Breast epithelium (tissue), 4 donors: ENCODE measurements around the gene DCST1. TPM values are rescaled to one million over a fixed set of nuclear protein-coding genes. Genes with fewer than 3 reads are reported as not detected.

Experiments
- DNase-seq, 2 donors: peaks; one replicate each; pipeline ENCODE4 v3.0.0-alpha.2; 2019; ENCODE audit warnings: low spot score in 2 of 2
- H3K27ac ChIP-seq, 2 donors: fragments of 200-600 bp; sonication (generic) in 1 of 2; one replicate each; pipeline ENCODE4 v1.5.1; 2016 to 2019; ENCODE audit warnings: mild to moderate bottlenecking in 1 of 2
- H3K27me3 ChIP-seq, 2 donors: fragments of 200-600 bp; sonication (generic) in 1 of 2; one replicate each; pipeline versions ENCODE4 v1.5.1 to v1.6.0; 2017 to 2019; ENCODE audit warnings: control low read depth in 1 of 2, mild to moderate bottlenecking in 1 of 2
- H3K36me3 ChIP-seq: fragments of 200-600 bp; one replicate; pipeline ENCODE4 v1.5.1; 2019
- H3K4me1 ChIP-seq, 2 donors: fragments of 200-600 bp; sonication (generic); one replicate each; pipeline ENCODE4 v1.5.1; 2016 to 2019; ENCODE audit warnings: control low read depth in 1 of 2
- H3K4me3 ChIP-seq, 3 donors: fragments of 200-600 bp; sonication (generic); 1 replicate in 2 of 3; 2 replicates in 1 of 3; pipeline ENCODE4 v1.5.1; 2016 to 2019; ENCODE audit warnings: mild to moderate bottlenecking in 3 of 3, moderate library complexity in 2 of 3
- H3K9me3 ChIP-seq, 2 donors: fragments of 200-600 bp; sonication (generic) in 1 of 2; one replicate each; pipeline ENCODE4 v1.5.1; 2016 to 2019; ENCODE audit warnings: control low read depth in 1 of 2
- POLR2A ChIP-seq: fragments of 450-650 bp; IDR thresholded peaks from one replicate; pipeline ENCODE4 v1.6.1; 2016; ENCODE audit warnings: antibody characterized with exemption, mild to moderate bottlenecking, moderate library complexity
- POLR2AphosphoS5 ChIP-seq, 3 donors: sonication (generic); formaldehyde crosslinking; IDR thresholded peaks; one replicate each; pipeline ENCODE4 v1.6.1; 2017; ENCODE audit warnings: antibody characterized with exemption in 3 of 3
- intact Hi-C: fragments of 100-400 bp; cut with DNase I; formaldehyde crosslinking; loops from one replicate; pipeline ENCODE4 v1.15.1; 2023; ENCODE audit warnings: low total_unique reads
- total RNA-seq, 3 donors: library from RNA; depleted of rRNA; stranded (reverse); fragments of >200 nt; gene quantifications; one replicate each; pipeline ENCODE4 v1.1.0, GENCODE V29; 2016
- TF ChIP-seq, protein P1 (sequence below), 3 donors: fragments of 450-650 bp; IDR thresholded peaks; one replicate each; pipeline ENCODE4 v1.5.1; 2016 to 2017; ENCODE audit warnings: antibody characterized with exemption in 3 of 3, mild to moderate bottlenecking in 3 of 3, moderate library complexity in 3 of 3

DCST1 gene
- total RNA-seq, 3 donors from 2014 or later = 0.16 to 0.66 (median 0.44) TPM

GRCh38 chr1:155019377-155020245 is 14.0 kb upstream of the DCST1 start:
- TF ChIP-seq, protein P1, sequence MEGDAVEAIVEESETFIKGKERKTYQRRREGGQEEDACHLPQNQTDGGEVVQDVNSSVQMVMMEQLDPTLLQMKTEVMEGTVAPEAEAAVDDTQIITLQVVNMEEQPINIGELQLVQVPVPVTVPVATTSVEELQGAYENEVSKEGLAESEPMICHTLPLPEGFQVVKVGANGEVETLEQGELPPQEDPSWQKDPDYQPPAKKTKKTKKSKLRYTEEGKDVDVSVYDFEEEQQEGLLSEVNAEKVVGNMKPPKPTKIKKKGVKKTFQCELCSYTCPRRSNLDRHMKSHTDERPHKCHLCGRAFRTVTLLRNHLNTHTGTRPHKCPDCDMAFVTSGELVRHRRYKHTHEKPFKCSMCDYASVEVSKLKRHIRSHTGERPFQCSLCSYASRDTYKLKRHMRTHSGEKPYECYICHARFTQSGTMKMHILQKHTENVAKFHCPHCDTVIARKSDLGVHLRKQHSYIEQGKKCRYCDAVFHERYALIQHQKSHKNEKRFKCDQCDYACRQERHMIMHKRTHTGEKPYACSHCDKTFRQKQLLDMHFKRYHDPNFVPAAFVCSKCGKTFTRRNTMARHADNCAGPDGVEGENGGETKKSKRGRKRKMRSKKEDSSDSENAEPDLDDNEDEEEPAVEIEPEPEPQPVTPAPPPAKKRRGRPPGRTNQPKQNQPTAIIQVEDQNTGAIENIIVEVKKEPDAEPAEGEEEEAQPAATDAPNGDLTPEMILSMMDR (IDR thresholded peaks at IDR 0.05) = no peak
- no peak for TF ChIP-seq POLR2AphosphoS5 (IDR thresholded peaks at IDR 0.05)
- no peak for TF ChIP-seq POLR2A
- Histone ChIP-seq H3K9me3 (no peaks in the 10 kb centered on the region), H3K27me3 (no peaks in the 10 kb centered on the region), H3K36me3 (no peaks in the 10 kb centered on the region), H3K4me1 (peaks cover 3 to 9% of the 10 kb centered on the region in 2 donors), H3K4me3 (no peak overlapping the region), H3K27ac (peak overlapping the region; percentile 1 to 92)
- DNase-seq = no peak
- intact Hi-C loops = loop anchor here (5.0 kb wide), 1 partner anchor 33 kb away; the partner anchor contains the start of gene ADAM15

DNA sequence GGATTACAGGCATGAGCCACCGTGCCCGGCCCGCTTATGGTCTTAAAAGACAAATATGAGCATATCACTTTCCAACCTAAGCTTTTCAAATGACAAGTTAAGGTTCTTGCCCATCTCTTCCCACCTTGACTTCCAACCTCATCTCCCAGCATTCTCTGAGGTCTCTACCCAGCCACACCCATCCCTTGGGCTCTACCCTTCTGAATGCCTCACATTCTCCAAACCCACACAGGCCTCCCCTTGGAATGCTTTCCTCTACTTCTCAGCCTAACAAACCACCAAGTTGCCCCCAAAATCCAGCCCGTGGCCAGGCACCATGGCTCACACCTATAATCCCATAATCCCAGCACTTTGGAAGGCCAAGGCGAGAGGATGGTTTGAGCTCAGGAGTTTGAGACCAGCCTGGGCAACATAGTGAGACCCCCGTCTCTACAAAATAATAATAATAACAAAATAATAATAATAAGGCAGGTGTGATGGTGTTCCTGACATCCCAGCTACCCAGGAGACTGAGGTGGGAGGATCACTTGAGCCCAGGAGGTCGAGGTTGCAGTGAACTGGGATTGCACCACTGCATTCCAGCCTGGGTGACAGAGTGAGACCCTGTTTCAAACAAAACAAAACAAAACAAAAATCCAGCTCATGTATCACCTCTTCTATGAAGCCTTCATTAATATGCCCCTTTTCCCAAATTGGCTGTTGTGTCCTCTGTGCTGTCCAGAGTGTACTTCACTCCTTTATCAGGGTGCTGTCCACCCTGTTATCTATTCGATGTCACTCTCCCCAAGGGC is 11.3 kb upstream of the DCST1 start:
- H3K27me3 ChIP-seq = no peaks in the 10 kb centered on the region
- H3K36me3 ChIP-seq = no peaks in the 10 kb centered on the region
- peaks cover 3 to 9% of the 10 kb centered on the region in 2 donors for H3K4me1 ChIP-seq
- no peaks in the 10 kb centered on the region for H3K9me3 ChIP-seq
- intact Hi-C loops = no loop called here
- H3K27ac ChIP-seq = no peak overlapping the region
- H3K4me3 ChIP-seq = no peak overlapping the region
- DNase-seq = no peak
- TF ChIP-seq POLR2AphosphoS5 (IDR thresholded peaks at IDR 0.05) = no peak
- no peak for TF ChIP-seq POLR2A
- TF ChIP-seq, protein P1 (IDR thresholded peaks at IDR 0.05) = no peak

GRCh38 chr1:155022927-155023236 is 10.7 kb upstream of the DCST1 start:
- no peaks in the 10 kb centered on the region for H3K36me3 ChIP-seq
- H3K9me3 ChIP-seq = no peaks in the 10 kb centered on the region
- H3K4me1 ChIP-seq = peaks cover 3 to 4% of the 10 kb centered on the region in 2 donors
- DNase-seq = no peak
- no peaks in the 10 kb centered on the region for H3K27me3 ChIP-seq
- intact Hi-C loops = no loop called here
- no peak overlapping the region for H3K27ac ChIP-seq
- no peak overlapping the region for H3K4me3 ChIP-seq
- no peak for TF ChIP-seq POLR2AphosphoS5 (IDR thresholded peaks at IDR 0.05)
- TF ChIP-seq POLR2A = no peak
- TF ChIP-seq, protein P1 (IDR thresholded peaks at IDR 0.05) = no peak

- H3K27ac ChIP-seq = no peak overlapping the region
- H3K4me3 ChIP-seq = no peak overlapping the region
- H3K9me3 ChIP-seq = no peaks in the 10 kb centered on the region
- DNase-seq = no peak
- no peaks in the 10 kb centered on the region for H3K36me3 ChIP-seq
- TF ChIP-seq, protein P1 (IDR thresholded peaks at IDR 0.05) = no peak
- TF ChIP-seq POLR2AphosphoS5 (IDR thresholded peaks at IDR 0.05) (no peak), POLR2A (no peak)
- intact Hi-C loops = no loop called here
- peaks cover 0 to 3% of the 10 kb centered on the region in 2 donors for H3K4me1 ChIP-seq
- H3K27me3 ChIP-seq = no peaks in the 10 kb centered on the region
These were observed 10.0 kb upstream of the DCST1 start for GRCh38 chr1:155023627-155024026.

- Histone ChIP-seq H3K36me3 (no peaks in the 10 kb centered on the region), H3K27me3 (no peaks in the 10 kb centered on the region), H3K4me3 (no peak overlapping the region), H3K4me1 (peaks cover 0 to 3% of the 10 kb centered on the region in 2 donors), H3K9me3 (no peaks in the 10 kb centered on the region), H3K27ac (no peak overlapping the region)
- intact Hi-C loops = no loop called here
- TF ChIP-seq POLR2A = no peak
- DNase-seq = no peak
These were observed 9.3 kb upstream of the DCST1 start for GRCh38 chr1:155024315-155024714.
